Neural cell (in vitro differentiated cells): Measurements from ENCODE around the gene MGAM2. TPM values are rescaled to one million over a fixed set of nuclear protein-coding genes. Genes with fewer than 3 reads are reported as not detected.

Experiments used
- H2AFZ ChIP-seq: fragments of 200-600, 300-800 bp; sonication (generic), shearing (Covaris generic); 2 replicates; pipeline ENCODE4 v1.6.0; 2014; ENCODE audit warnings: low read depth, mild to moderate bottlenecking, antibody characterized with exemption, low read length, moderate library complexity
- H3F3A ChIP-seq: fragments of 200-600 bp; shearing (Covaris generic); 2 replicates; pipeline ENCODE4 v1.6.1; 2016; ENCODE audit warnings: mild to moderate bottlenecking, moderate library complexity, mixed read lengths, antibody characterized with exemption, low read length; ENCODE audit not compliant: insufficient read depth, poor library complexity, severe bottlenecking
- H3K27ac ChIP-seq: fragments of 200-600, 300-800 bp; sonication (generic), shearing (Covaris generic); 2 replicates; pipeline ENCODE4 v1.5.1; 2014; ENCODE audit warnings: mild to moderate bottlenecking, low read length, moderate library complexity
- H3K27me3 ChIP-seq: fragments of 300-800, 200-600 bp; sonication (generic), shearing (Covaris generic); 2 replicates; pipeline ENCODE4 v1.6.0; 2014; ENCODE audit warnings: mild to moderate bottlenecking, low read depth, low read length, moderate library complexity; ENCODE audit not compliant: insufficient read depth
- H3K36me3 ChIP-seq: fragments of 300-800, 200-600 bp; sonication (generic), shearing (Covaris generic); 2 replicates; pipeline ENCODE4 v1.5.1; 2014; ENCODE audit warnings: mild to moderate bottlenecking, antibody characterized with exemption, low read length, moderate library complexity; ENCODE audit not compliant: insufficient read depth
- H3K4me2 ChIP-seq: fragments of 300-800, 200-600 bp; sonication (generic), shearing (Covaris generic); 2 replicates; pipeline ENCODE4 v1.6.0; 2014; ENCODE audit warnings: mild to moderate bottlenecking, low read length
- H3K4me3 ChIP-seq: fragments of 300-800, 200-600 bp; sonication (generic), shearing (Covaris generic); 2 replicates; pipeline ENCODE4 v1.5.1; 2014; ENCODE audit warnings: mild to moderate bottlenecking, low read length, moderate library complexity
- H3K79me2 ChIP-seq: fragments of 200-600 bp; shearing (Covaris generic); replicated peaks from 2 replicates; pipeline ENCODE4 v1.6.0; 2014; ENCODE audit warnings: mild to moderate bottlenecking, low read length, moderate library complexity; ENCODE audit not compliant: insufficient read depth
- H3K9ac ChIP-seq: fragments of 300-800, 200-600 bp; sonication (generic), shearing (Covaris generic); 2 replicates; pipeline ENCODE4 v1.6.1; 2016; ENCODE audit warnings: mild to moderate bottlenecking, low read length, mixed read lengths
- H3K9me2 ChIP-seq: fragments of 200-600 bp; shearing (Covaris generic); 2 replicates; pipeline ENCODE4 v1.6.1; 2016; ENCODE audit warnings: mild to moderate bottlenecking, low read length, mixed read lengths; ENCODE audit not compliant: insufficient read depth
- H3K9me3 ChIP-seq: fragments of 200-600, 300-800 bp; sonication (generic), shearing (Covaris generic); 2 replicates; pipeline ENCODE4 v1.6.1; 2016; ENCODE audit warnings: mild to moderate bottlenecking, mixed run types, low read length, moderate library complexity, mixed read lengths
- H4K20me1 ChIP-seq: fragments of 200-600 bp; shearing (Covaris generic); 2 replicates; pipeline ENCODE4 v1.6.1; 2016; ENCODE audit warnings: mild to moderate bottlenecking, mixed run types; ENCODE audit not compliant: insufficient read depth
- CTCF ChIP-seq: fragments of 450-650 bp; IDR thresholded peaks from 2 replicates; pipeline ENCODE4 v1.5.1; 2014; ENCODE audit warnings: antibody characterized with exemption, mild to moderate bottlenecking, moderate library complexity; ENCODE audit not compliant: poor library complexity, severe bottlenecking
- EP300 ChIP-seq: fragments of 450-650 bp; conservative IDR thresholded peaks from 2 replicates; pipeline ENCODE4 v1.6.1; 2014; ENCODE audit warnings: antibody characterized with exemption, mild to moderate bottlenecking, moderate library complexity; ENCODE audit not compliant: poor library complexity, severe bottlenecking
- EZH2 ChIP-seq: fragments of 200-600, 300-800 bp; shearing (Covaris generic), sonication (generic); IDR thresholded peaks from 2 replicates; pipeline ENCODE4 v1.6.1; 2014; ENCODE audit warnings: antibody characterized with exemption, low read length, borderline replicate concordance, mild to moderate bottlenecking; ENCODE audit not compliant: insufficient read depth, poor library complexity, severe bottlenecking
- MXI1 ChIP-seq: fragments of 450-650 bp; conservative IDR thresholded peaks from 2 replicates; pipeline ENCODE4 v1.6.1; 2014; ENCODE audit warnings: antibody characterized with exemption, mild to moderate bottlenecking; ENCODE audit not compliant: poor library complexity, severe bottlenecking
- POLR2AphosphoS5 ChIP-seq: IDR thresholded peaks from 2 replicates; pipeline ENCODE4 v1.6.1; 2012
- RAD21 ChIP-seq: fragments of 450-650 bp; conservative IDR thresholded peaks from 2 replicates; pipeline ENCODE4 v1.6.1; 2014; ENCODE audit warnings: antibody characterized with exemption, mild to moderate bottlenecking, moderate library complexity
- REST ChIP-seq: IDR thresholded peaks from 2 replicates; pipeline ENCODE4 v1.6.1; 2012; ENCODE audit warnings: borderline replicate concordance
- SMC3 ChIP-seq: fragments of 450-650 bp; conservative IDR thresholded peaks from 2 replicates; pipeline ENCODE4 v1.6.1; 2014; ENCODE audit warnings: antibody characterized with exemption, mild to moderate bottlenecking, moderate library complexity; ENCODE audit not compliant: poor library complexity
- TAF1 ChIP-seq: IDR thresholded peaks from 2 replicates; pipeline ENCODE4 v1.6.1; 2012; ENCODE audit warnings: low read depth
- polyA plus RNA-seq: library from polyadenylated mRNA; depleted of rRNA; stranded (reverse); fragments of >200 nt; gene quantifications from 2 replicates; pipeline ENCODE4 v1.2.3, GENCODE V29; 2014

MGAM2 gene
- polyA plus RNA-seq, 1 donor from 2014 or later = 0.76 TPM

- no peak overlapping the region for H3K9ac ChIP-seq
- H2AFZ ChIP-seq = no peak overlapping the region
- no peaks in the 10 kb centered on the region for H3K27me3 ChIP-seq
- no peaks in the 10 kb centered on the region for H3K36me3 ChIP-seq
- H3K79me2 ChIP-seq = no peaks in the 10 kb centered on the region
- no peak overlapping the region for H3K4me2 ChIP-seq
- no peak overlapping the region for H3K27ac ChIP-seq
- H3K9me2 ChIP-seq = no peaks in the 10 kb centered on the region
- no peaks in the 10 kb centered on the region for H3F3A ChIP-seq
- TF ChIP-seq EP300 (no peak), EZH2 (no peak), TAF1 (no peak), POLR2AphosphoS5 (no peak), CTCF (no peak), RAD21 (no peak), MXI1 (no peak), SMC3 (no peak), REST (no peak)
- H3K9me3 ChIP-seq = no peaks in the 10 kb centered on the region
- no peak overlapping the region for H3K4me3 ChIP-seq
- no peaks in the 10 kb centered on the region for H4K20me1 ChIP-seq
These were observed 23.4 kb upstream of the MGAM2 start for GRCh38 chr7:142088022-142088714.

- Histone ChIP-seq H3K79me2 (no peaks in the 10 kb centered on the region), H3K4me3 (no peak overlapping the region), H3F3A (no peaks in the 10 kb centered on the region), H3K36me3 (no peaks in the 10 kb centered on the region), H3K27ac (no peak overlapping the region), H3K4me2 (no peak overlapping the region), H3K9me2 (no peaks in the 10 kb centered on the region), H3K9ac (no peak overlapping the region), H3K9me3 (no peaks in the 10 kb centered on the region), H3K27me3 (no peaks in the 10 kb centered on the region), H4K20me1 (no peaks in the 10 kb centered on the region), H2AFZ (no peak overlapping the region)
- TF ChIP-seq EP300 (no peak), CTCF (no peak), MXI1 (no peak), TAF1 (no peak), POLR2AphosphoS5 (no peak), REST (no peak), SMC3 (no peak), RAD21 (no peak), EZH2 (no peak)
These were observed 22.5 kb upstream of the MGAM2 start for GRCh38 chr7:142089035-142089434.
